ENCODE results near the gene PKDCC.
A peak's percentile ranks its signal among the peaks of the same experiment; 100 is the strongest.

The PKDCC gene

DNA sequence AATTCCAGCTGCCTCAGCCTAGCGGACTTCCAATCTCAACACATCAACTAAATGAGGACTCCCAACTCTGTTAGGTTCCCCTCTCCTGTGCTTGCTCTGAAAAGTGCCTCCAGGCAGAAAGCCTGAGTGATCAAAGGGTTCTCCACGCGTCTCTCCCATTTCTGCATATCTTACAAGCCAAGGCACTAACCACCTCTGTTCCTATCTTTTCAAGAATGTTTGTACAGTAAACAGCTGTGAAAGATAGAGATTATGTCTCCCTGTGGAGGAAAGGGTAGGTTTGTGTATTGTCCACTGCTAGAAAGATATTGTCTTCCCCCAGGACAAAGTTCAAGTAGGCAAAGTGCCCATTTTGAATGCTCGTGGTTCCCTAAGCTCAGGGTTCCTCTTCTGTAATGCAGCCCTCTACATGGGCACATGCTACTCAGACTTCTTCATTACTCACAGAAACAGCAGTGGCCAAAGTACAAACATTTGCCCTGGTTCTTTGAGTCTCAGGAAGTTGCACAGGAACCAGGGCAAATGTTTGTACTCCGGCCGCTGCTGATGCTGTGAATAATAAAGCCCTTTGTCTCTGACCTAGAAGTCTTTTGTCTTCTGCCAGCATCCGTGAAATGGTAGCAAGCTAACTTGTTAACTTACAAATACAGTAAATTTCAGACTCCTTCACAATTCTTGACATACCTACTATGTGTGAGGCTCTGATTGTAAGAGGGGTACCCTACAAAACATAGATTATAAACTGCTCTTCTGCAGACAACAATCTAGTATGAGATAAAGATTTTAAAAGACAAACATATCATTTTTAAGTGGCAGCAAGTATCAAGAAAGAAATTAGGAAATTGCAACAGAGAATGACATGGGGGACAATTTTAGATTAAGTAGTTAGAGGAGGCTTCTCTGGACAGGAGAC is 44.5 kb downstream of the PKDCC start:
- no peaks in the 10 kb centered on the region for H3K36me3 Mint-ChIP-seq (ENCODE audit: low read depth)
- H3K27ac Mint-ChIP-seq: peak overlapping the region in 2 of 3 experiments; percentile 12 to 34
- peaks cover 8% of the 10 kb centered on the region for H3K27me3 Mint-ChIP-seq (ENCODE audit: low read depth)
- peaks cover 3% of the 10 kb centered on the region for H3K9me3 Mint-ChIP-seq
- H3K4me1 Mint-ChIP-seq: peaks cover 17% of the 10 kb centered on the region
- TF ChIP-seq, protein P1, sequence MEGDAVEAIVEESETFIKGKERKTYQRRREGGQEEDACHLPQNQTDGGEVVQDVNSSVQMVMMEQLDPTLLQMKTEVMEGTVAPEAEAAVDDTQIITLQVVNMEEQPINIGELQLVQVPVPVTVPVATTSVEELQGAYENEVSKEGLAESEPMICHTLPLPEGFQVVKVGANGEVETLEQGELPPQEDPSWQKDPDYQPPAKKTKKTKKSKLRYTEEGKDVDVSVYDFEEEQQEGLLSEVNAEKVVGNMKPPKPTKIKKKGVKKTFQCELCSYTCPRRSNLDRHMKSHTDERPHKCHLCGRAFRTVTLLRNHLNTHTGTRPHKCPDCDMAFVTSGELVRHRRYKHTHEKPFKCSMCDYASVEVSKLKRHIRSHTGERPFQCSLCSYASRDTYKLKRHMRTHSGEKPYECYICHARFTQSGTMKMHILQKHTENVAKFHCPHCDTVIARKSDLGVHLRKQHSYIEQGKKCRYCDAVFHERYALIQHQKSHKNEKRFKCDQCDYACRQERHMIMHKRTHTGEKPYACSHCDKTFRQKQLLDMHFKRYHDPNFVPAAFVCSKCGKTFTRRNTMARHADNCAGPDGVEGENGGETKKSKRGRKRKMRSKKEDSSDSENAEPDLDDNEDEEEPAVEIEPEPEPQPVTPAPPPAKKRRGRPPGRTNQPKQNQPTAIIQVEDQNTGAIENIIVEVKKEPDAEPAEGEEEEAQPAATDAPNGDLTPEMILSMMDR (IDR thresholded peaks at IDR 0.05; ENCODE audit: unreplicated experiment in 3 of 3): no peak
- H3K4me3 Mint-ChIP-seq: no peak overlapping the region

DNA sequence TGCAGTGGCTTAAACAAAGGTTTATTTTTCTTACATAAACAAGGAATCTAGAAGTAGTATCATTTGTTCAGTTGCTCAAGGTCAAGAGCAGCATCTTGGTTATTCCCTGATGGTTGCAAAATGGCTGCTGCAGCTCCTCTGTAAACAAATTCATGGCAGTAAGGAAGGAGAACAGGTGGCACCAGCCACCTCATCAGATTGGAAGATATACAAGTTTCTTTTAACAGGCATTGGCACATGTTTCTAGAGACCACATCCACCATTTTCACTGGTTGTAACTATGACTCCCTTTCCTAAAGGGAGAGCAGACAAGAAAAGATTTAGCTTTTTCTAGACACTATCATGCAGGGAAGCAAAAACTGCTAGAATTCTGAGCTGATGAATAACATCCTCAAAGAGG is 46.3 kb downstream of the PKDCC start:
- no peaks in the 10 kb centered on the region for H3K36me3 Mint-ChIP-seq (ENCODE audit: low read depth)
- H3K9me3 Mint-ChIP-seq: peaks cover 3% of the 10 kb centered on the region
- peak overlapping the region in 1 of 3 experiments; percentile 36 for H3K27ac Mint-ChIP-seq
- H3K4me3 Mint-ChIP-seq: no peak overlapping the region
- H3K4me1 Mint-ChIP-seq: peaks cover 34% of the 10 kb centered on the region
- TF ChIP-seq, protein P1 (IDR thresholded peaks at IDR 0.05; ENCODE audit: unreplicated experiment in 3 of 3): no peak
- H3K27me3 Mint-ChIP-seq (ENCODE audit: low read depth): peaks cover 8% of the 10 kb centered on the region

DNA sequence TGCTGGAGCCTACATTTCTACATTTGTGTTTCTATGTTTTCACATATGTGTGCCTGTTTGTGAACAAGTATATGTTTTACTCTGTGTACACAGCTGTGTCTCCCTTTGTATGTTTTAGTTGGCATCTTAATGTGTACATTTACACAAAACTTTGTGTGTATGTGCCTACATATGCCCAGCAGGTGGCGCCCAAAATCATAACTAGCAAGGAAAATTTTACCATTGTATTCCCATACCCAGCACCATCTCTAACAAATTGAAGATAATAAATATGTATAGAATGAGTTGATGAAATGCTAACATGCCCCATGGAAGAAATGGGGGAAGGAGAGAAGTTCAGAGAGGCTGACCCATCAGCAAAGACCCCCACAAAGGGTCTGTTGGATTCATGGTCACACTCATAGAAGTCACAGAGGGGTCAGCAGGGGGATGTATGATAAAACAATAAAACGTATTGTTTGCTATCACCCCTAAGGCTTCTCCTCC is 48.1 kb downstream of the PKDCC start:
- Mint-ChIP-seq H3K9me3 (no peaks in the 10 kb centered on the region), H3K27me3 (ENCODE audit: low read depth) (no peaks in the 10 kb centered on the region), H3K4me3 (no peak overlapping the region), H3K36me3 (ENCODE audit: low read depth) (no peaks in the 10 kb centered on the region), H3K4me1 (peaks cover 51% of the 10 kb centered on the region), H3K27ac (peak overlapping the region; percentile 35 to 69 (median 59))
- TF ChIP-seq, protein P1 (IDR thresholded peaks at IDR 0.05; ENCODE audit: unreplicated experiment in 3 of 3): peak; percentile 80 to 90 (median 84)

DNA sequence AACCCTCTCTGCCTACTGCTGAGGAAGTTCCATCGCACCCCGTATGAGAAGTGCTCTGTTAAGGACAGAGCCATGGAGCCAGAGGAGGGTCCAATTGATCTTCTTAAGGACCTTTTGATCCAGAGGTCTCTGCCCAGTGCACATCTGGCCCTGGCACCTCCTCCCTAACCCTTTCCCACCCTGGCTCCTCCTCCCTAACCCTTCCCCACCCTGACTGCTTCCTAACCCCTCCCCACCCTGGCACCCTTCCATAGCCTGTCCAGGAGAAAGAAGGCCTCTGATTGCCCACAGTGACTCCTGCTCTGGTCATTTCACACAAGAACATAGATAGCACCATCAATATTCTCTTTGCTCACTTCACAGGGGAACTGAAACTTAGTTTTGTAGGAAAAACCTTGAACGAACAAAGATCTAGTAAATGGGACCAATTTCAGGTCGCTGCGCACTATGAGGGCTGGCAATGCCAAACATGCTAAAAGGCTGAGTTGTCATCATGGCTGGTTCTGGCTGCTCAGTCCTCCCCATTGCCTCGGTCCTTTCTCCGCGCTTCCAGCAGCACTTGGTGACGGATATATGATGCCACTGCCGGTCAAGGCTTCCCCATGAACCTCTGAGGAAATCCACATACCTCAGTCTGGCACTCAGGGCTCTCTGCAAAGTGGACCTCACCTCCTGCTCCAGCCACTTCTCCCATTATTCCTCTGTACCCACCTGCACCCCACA is 49.2 kb downstream of the PKDCC start:
- TF ChIP-seq, protein P1 (IDR thresholded peaks at IDR 0.05; ENCODE audit: unreplicated experiment in 3 of 3): no peak
- Mint-ChIP-seq H3K4me3 (no peak overlapping the region), H3K27ac (peak overlapping the region; percentile 73 to 84 (median 76))

DNA sequence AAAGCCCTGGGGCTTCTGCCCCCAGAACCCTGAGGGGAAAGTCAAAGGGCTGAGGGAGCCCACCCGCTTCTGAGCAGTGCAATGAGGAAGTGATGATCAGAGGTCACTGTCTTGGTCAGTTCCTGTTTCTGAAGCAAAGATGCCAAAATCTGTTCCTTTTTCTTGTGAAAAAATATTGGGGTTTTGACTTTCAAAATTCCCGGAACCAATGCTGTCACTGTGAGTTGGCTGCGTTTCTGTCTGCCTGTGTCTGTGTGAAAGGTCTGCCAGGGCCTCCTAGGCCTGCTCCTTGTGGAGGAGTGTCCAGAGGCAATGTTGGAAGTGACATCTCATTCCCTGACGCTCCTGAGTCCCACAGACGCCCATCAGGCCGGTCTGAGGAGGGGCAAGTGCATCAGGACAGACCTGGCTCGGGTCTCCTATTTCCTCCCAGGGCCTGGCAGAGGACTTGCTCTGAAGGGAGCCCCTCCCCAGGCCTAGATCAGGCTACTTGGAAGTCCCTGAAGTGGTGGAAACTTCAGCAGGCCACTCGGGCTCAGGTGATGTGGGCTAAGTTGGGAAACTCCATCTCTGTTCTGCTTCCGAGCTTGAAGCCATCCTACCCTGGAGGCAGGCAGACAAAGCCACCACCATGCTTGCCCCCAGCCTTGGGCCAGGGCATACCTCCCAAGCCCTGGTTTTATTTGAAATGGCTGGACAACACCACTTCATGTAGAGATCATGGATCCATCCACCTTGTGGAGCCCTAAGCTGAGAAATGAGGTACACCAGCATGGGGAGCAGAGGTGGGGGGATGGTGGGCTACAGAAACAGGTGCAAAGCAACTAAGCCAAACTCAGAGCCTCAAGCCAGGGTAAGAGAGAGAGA is 51.0 kb downstream of the PKDCC start:
- Mint-ChIP-seq H3K4me3 (no peak overlapping the region), H3K27me3 (ENCODE audit: low read depth) (no peaks in the 10 kb centered on the region), H3K4me1 (peaks cover 66% of the 10 kb centered on the region), H3K36me3 (ENCODE audit: low read depth) (no peaks in the 10 kb centered on the region), H3K9me3 (no peaks in the 10 kb centered on the region), H3K27ac (peak overlapping the region; percentile 73 to 84 (median 76))
- TF ChIP-seq, protein P1 (IDR thresholded peaks at IDR 0.05; ENCODE audit: unreplicated experiment in 3 of 3): no peak

More for the DNA sequence above, 49.2 kb downstream of the PKDCC start:
- no peaks in the 10 kb centered on the region for H3K9me3 Mint-ChIP-seq
- peaks cover 52% of the 10 kb centered on the region for H3K4me1 Mint-ChIP-seq
- H3K27me3 Mint-ChIP-seq (ENCODE audit: low read depth): no peaks in the 10 kb centered on the region
- no peaks in the 10 kb centered on the region for H3K36me3 Mint-ChIP-seq (ENCODE audit: low read depth)
